DND-41 (cell line): ENCODE results near the gene SLC23A2.

Source experiments
- ATAC-seq: fragments of 200-7000 bp; cut with Tn5 transposase; 3 replicates; pipeline ENCODE4 v1.9.1; 2021; ENCODE audit warnings: low read depth; ENCODE audit not compliant: insufficient read depth
- DNase-seq: peaks from one replicate; pipeline ENCODE4 v3.0.0-alpha.2; 2020
- H2AFZ ChIP-seq: 2 replicates; pipeline ENCODE4 v1.6.0; 2012; ENCODE audit warnings: low read depth, low read length
- H3K27ac ChIP-seq: 2 replicates; pipeline ENCODE4 v1.5.1; 2012; ENCODE audit warnings: low read length, inconsistent platforms
- H3K27me3 ChIP-seq: fragments of 200-600 bp; sonication (generic); 2 replicates; pipeline ENCODE4 v1.6.0; 2012; ENCODE audit warnings: low read length, mild to moderate bottlenecking, inconsistent platforms; ENCODE audit not compliant: insufficient read depth, poor library complexity
- H3K36me3 ChIP-seq: 2 replicates; pipeline ENCODE4 v1.5.1; 2012; ENCODE audit warnings: low read length, inconsistent platforms; ENCODE audit not compliant: insufficient read depth
- H3K4me1 ChIP-seq: 2 replicates; pipeline ENCODE4 v1.5.1; 2012; ENCODE audit warnings: mild to moderate bottlenecking, low read length; ENCODE audit not compliant: insufficient read depth
- H3K4me2 ChIP-seq: 2 replicates; pipeline ENCODE4 v1.6.0; 2012; ENCODE audit warnings: mild to moderate bottlenecking, moderate library complexity, low read length, inconsistent platforms; ENCODE audit not compliant: insufficient read depth
- H3K4me3 ChIP-seq, 2 experiments: fragments of 200-600 bp in 1 of 2; shearing (Covaris generic) in 1 of 2; 2 replicates each; pipeline ENCODE4 v1.5.1; 2012 to 2016; ENCODE audit warnings: inconsistent platforms in 2 of 2, low read length in 2 of 2, mild to moderate bottlenecking in 2 of 2, low read depth in 1 of 2, moderate library complexity in 1 of 2
- H3K79me2 ChIP-seq: 2 replicates; pipeline ENCODE4 v1.6.0; 2012; ENCODE audit warnings: low read length, inconsistent platforms; ENCODE audit not compliant: insufficient read depth
- H3K9ac ChIP-seq: 2 replicates; pipeline ENCODE4 v1.6.0; 2012; ENCODE audit warnings: low read depth, mild to moderate bottlenecking, inconsistent platforms, low read length, moderate library complexity
- H3K9me3 ChIP-seq: 2 replicates; pipeline ENCODE4 v1.5.1; 2012; ENCODE audit warnings: low read length, moderate library complexity, mild to moderate bottlenecking, inconsistent platforms; ENCODE audit not compliant: insufficient read depth, severe bottlenecking
- H4K20me1 ChIP-seq: 2 replicates; pipeline ENCODE4 v1.6.0; 2012; ENCODE audit warnings: low read length; ENCODE audit not compliant: insufficient read depth
- EZH2 ChIP-seq: IDR thresholded peaks from 3 replicates; pipeline ENCODE4 v1.6.1; 2012; ENCODE audit warnings: borderline replicate concordance, low read depth, mild to moderate bottlenecking, moderate library complexity, low read length, inconsistent platforms; ENCODE audit not compliant: severe bottlenecking
- TF ChIP-seq, protein P1 (sequence below): IDR thresholded peaks from 2 replicates; pipeline ENCODE4 v1.5.1; 2012; ENCODE audit warnings: borderline replicate concordance, low read length, moderate library complexity, mild to moderate bottlenecking; ENCODE audit not compliant: poor library complexity, severe bottlenecking; ENCODE audit errors: extremely low read depth

SLC23A2 gene

DNA sequence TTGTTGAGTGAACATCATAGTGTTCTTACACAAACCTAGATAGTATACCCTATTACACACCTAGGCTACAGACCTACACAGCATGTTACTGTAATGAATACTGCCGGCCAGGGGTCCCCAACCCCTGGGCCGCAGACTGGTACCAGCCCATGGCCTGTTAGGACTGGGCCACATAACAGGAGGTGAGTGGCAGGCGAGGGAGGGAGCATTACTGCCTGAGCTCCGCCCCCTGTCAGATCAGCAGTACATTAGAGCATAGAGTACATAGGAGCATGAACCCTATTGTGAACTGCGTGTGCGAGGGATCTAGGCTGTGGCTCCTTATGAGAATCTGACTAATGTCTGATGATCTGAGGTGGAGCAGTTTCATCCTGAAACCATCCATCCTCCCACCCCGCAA is 153.3 kb downstream of the SLC23A2 start:
- no peaks in the 10 kb centered on the region for H3K9me3 ChIP-seq
- H3K4me1 ChIP-seq, result no peaks in the 10 kb centered on the region
- H2AFZ ChIP-seq, result no peak overlapping the region
- TF ChIP-seq, protein P1, sequence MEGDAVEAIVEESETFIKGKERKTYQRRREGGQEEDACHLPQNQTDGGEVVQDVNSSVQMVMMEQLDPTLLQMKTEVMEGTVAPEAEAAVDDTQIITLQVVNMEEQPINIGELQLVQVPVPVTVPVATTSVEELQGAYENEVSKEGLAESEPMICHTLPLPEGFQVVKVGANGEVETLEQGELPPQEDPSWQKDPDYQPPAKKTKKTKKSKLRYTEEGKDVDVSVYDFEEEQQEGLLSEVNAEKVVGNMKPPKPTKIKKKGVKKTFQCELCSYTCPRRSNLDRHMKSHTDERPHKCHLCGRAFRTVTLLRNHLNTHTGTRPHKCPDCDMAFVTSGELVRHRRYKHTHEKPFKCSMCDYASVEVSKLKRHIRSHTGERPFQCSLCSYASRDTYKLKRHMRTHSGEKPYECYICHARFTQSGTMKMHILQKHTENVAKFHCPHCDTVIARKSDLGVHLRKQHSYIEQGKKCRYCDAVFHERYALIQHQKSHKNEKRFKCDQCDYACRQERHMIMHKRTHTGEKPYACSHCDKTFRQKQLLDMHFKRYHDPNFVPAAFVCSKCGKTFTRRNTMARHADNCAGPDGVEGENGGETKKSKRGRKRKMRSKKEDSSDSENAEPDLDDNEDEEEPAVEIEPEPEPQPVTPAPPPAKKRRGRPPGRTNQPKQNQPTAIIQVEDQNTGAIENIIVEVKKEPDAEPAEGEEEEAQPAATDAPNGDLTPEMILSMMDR, result no peak
- no peak for TF ChIP-seq EZH2
- DNase-seq (no peak), ATAC-seq (no peak; the same call in 2 of the 3 replicates)
- no peaks in the 10 kb centered on the region for H4K20me1 ChIP-seq
- peaks cover 5% of the 10 kb centered on the region; the same call in 1 of the 2 replicates for H3K36me3 ChIP-seq
- H3K4me2 ChIP-seq, result no peak overlapping the region
- no peak overlapping the region for H3K9ac ChIP-seq
- no peak overlapping the region for H3K4me3 ChIP-seq
- no peaks in the 10 kb centered on the region for H3K27me3 ChIP-seq
- H3K27ac ChIP-seq, result no peak overlapping the region
- H3K79me2 ChIP-seq, result no peaks in the 10 kb centered on the region

DNA sequence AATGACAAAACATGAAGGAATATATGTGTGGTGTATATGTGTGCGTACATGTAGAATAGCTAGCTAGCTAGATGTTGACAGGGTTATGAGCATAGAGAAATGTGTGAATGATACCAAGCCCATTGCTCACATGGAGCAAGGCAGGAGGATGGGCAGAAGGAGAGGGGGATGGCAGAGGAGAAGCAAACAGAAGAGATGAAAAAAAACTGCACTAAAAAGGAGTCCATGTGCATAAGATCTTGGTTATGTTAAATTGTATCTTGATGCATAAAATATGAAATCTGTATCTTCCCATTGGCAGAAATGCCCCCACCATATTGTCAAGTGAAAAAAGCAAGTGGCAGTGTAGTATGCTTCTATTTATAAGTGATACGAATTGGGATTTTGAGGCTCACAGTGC is 154.5 kb downstream of the SLC23A2 start:
- no peak for TF ChIP-seq EZH2
- TF ChIP-seq, protein P1, result no peak
- no peak overlapping the region for H3K9ac ChIP-seq
- no peak for ATAC-seq
- no peaks in the 10 kb centered on the region for H3K4me1 ChIP-seq
- H2AFZ ChIP-seq, result no peak overlapping the region
- DNase-seq, result no peak
- no peaks in the 10 kb centered on the region for H3K36me3 ChIP-seq
- H4K20me1 ChIP-seq, result no peaks in the 10 kb centered on the region
- no peaks in the 10 kb centered on the region for H3K79me2 ChIP-seq
- H3K4me2 ChIP-seq, result no peak overlapping the region
- no peak overlapping the region for H3K27ac ChIP-seq
- H3K27me3 ChIP-seq, result no peaks in the 10 kb centered on the region
- no peaks in the 10 kb centered on the region for H3K9me3 ChIP-seq
- no peak overlapping the region for H3K4me3 ChIP-seq

- H3K9me3 ChIP-seq, result no peaks in the 10 kb centered on the region
- TF ChIP-seq, protein P1, result no peak
- TF ChIP-seq EZH2, result no peak
- no peak overlapping the region for H3K4me3 ChIP-seq
- H2AFZ ChIP-seq, result no peak overlapping the region
- no peaks in the 10 kb centered on the region for H4K20me1 ChIP-seq
- H3K36me3 ChIP-seq, result no peaks in the 10 kb centered on the region
- ATAC-seq (no peak), DNase-seq (no peak)
- H3K27ac ChIP-seq, result no peak overlapping the region
- no peaks in the 10 kb centered on the region for H3K27me3 ChIP-seq
- no peaks in the 10 kb centered on the region for H3K79me2 ChIP-seq
- no peak overlapping the region for H3K9ac ChIP-seq
- H3K4me1 ChIP-seq, result no peaks in the 10 kb centered on the region
- no peak overlapping the region for H3K4me2 ChIP-seq
Observed at GRCh38 chr20:4844751-4845465, 156.4 kb downstream of the SLC23A2 start.

GRCh38 chr20:4844325-4844724 is 157.0 kb downstream of the SLC23A2 start:
- Histone ChIP-seq H3K79me2 (no peaks in the 10 kb centered on the region), H3K9ac (no peak overlapping the region), H3K4me3 (no peak overlapping the region), H3K27me3 (no peaks in the 10 kb centered on the region), H2AFZ (no peak overlapping the region), H3K27ac (no peak overlapping the region), H3K9me3 (no peaks in the 10 kb centered on the region), H3K4me1 (no peaks in the 10 kb centered on the region), H3K4me2 (no peak overlapping the region), H3K36me3 (no peaks in the 10 kb centered on the region), H4K20me1 (no peaks in the 10 kb centered on the region; the same call in 1 of the 2 replicates)
- TF ChIP-seq EZH2, result no peak
- TF ChIP-seq, protein P1, result no peak
- DNase-seq (no peak), ATAC-seq (no peak)
